ENCODE results near the gene KCNMA1. TPM values are rescaled to one million over a fixed set of nuclear protein-coding genes. Genes with fewer than 3 reads are reported as not detected.

The KCNMA1 gene
- polyA plus RNA-seq, 1 donor from 2014 or later: 60.8 TPM

DNA sequence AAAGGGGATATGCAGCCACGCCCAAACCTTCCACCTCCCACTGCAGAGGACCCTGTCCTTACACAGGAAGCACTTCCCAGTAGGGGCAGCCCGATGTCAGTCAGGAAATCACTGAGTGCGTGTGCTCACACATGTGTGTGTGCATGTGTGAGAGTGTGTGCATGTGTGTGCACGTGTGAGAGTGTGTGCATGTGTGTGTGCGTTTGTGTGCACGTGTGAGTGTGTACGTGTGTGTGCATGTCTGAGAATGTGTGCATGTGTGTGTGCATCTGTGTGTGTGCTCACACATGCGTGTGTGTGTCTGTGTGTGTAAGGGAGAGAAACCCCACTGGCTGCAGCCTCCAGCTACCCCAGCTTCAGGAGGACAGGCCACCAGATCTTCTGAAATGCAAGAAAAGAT lies 229.3 kb downstream of the KCNMA1 start:
- no peak overlapping the region for H2AFZ ChIP-seq (ENCODE audit: low read depth, low read length)
- H3K27me3 ChIP-seq (ENCODE audit: insufficient read depth, low read depth, low read length): no peaks in the 10 kb centered on the region
- TF ChIP-seq, protein P1, sequence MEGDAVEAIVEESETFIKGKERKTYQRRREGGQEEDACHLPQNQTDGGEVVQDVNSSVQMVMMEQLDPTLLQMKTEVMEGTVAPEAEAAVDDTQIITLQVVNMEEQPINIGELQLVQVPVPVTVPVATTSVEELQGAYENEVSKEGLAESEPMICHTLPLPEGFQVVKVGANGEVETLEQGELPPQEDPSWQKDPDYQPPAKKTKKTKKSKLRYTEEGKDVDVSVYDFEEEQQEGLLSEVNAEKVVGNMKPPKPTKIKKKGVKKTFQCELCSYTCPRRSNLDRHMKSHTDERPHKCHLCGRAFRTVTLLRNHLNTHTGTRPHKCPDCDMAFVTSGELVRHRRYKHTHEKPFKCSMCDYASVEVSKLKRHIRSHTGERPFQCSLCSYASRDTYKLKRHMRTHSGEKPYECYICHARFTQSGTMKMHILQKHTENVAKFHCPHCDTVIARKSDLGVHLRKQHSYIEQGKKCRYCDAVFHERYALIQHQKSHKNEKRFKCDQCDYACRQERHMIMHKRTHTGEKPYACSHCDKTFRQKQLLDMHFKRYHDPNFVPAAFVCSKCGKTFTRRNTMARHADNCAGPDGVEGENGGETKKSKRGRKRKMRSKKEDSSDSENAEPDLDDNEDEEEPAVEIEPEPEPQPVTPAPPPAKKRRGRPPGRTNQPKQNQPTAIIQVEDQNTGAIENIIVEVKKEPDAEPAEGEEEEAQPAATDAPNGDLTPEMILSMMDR (IDR thresholded peaks at IDR 0.05; ENCODE audit: poor library complexity, severe bottlenecking): no peak
- TF ChIP-seq EZH2 (IDR thresholded peaks at IDR 0.05; ENCODE audit: borderline replicate concordance, insufficient read depth, low read length, poor library complexity, severe bottlenecking) (no peak), RAD21 (conservative IDR thresholded peaks at IDR 0.05) (no peak), MXI1 (conservative IDR thresholded peaks at IDR 0.05; ENCODE audit: poor library complexity, severe bottlenecking) (no peak), EP300 (conservative IDR thresholded peaks at IDR 0.05; ENCODE audit: poor library complexity, severe bottlenecking) (no peak), POLR2AphosphoS5 (IDR thresholded peaks at IDR 0.05) (no peak), TAF1 (IDR thresholded peaks at IDR 0.05; ENCODE audit: low read depth) (no peak), SMC3 (conservative IDR thresholded peaks at IDR 0.05; ENCODE audit: poor library complexity) (no peak)
- TF ChIP-seq, protein P2, sequence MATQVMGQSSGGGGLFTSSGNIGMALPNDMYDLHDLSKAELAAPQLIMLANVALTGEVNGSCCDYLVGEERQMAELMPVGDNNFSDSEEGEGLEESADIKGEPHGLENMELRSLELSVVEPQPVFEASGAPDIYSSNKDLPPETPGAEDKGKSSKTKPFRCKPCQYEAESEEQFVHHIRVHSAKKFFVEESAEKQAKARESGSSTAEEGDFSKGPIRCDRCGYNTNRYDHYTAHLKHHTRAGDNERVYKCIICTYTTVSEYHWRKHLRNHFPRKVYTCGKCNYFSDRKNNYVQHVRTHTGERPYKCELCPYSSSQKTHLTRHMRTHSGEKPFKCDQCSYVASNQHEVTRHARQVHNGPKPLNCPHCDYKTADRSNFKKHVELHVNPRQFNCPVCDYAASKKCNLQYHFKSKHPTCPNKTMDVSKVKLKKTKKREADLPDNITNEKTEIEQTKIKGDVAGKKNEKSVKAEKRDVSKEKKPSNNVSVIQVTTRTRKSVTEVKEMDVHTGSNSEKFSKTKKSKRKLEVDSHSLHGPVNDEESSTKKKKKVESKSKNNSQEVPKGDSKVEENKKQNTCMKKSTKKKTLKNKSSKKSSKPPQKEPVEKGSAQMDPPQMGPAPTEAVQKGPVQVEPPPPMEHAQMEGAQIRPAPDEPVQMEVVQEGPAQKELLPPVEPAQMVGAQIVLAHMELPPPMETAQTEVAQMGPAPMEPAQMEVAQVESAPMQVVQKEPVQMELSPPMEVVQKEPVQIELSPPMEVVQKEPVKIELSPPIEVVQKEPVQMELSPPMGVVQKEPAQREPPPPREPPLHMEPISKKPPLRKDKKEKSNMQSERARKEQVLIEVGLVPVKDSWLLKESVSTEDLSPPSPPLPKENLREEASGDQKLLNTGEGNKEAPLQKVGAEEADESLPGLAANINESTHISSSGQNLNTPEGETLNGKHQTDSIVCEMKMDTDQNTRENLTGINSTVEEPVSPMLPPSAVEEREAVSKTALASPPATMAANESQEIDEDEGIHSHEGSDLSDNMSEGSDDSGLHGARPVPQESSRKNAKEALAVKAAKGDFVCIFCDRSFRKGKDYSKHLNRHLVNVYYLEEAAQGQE (IDR thresholded peaks at IDR 0.05; ENCODE audit: borderline replicate concordance): no peak
- no peaks in the 10 kb centered on the region for H3K79me2 ChIP-seq (replicated peaks; ENCODE audit: insufficient read depth, low read length)
- no peak overlapping the region for H3K4me3 ChIP-seq (ENCODE audit: low read length)
- no peak overlapping the region for H3K27ac ChIP-seq (ENCODE audit: low read length)
- no peak overlapping the region for H3K4me2 ChIP-seq (ENCODE audit: low read length)
- H3K9me2 ChIP-seq (ENCODE audit: insufficient read depth, low read length): no peaks in the 10 kb centered on the region
- H4K20me1 ChIP-seq (ENCODE audit: insufficient read depth): no peaks in the 10 kb centered on the region
- no peaks in the 10 kb centered on the region for H3K9me3 ChIP-seq (ENCODE audit: low read length)
- H3F3A ChIP-seq (ENCODE audit: insufficient read depth, low read length, poor library complexity, severe bottlenecking): no peaks in the 10 kb centered on the region
- H3K36me3 ChIP-seq (ENCODE audit: insufficient read depth, low read length): no peaks in the 10 kb centered on the region
- H3K9ac ChIP-seq (ENCODE audit: low read length): no peak overlapping the region

DNA sequence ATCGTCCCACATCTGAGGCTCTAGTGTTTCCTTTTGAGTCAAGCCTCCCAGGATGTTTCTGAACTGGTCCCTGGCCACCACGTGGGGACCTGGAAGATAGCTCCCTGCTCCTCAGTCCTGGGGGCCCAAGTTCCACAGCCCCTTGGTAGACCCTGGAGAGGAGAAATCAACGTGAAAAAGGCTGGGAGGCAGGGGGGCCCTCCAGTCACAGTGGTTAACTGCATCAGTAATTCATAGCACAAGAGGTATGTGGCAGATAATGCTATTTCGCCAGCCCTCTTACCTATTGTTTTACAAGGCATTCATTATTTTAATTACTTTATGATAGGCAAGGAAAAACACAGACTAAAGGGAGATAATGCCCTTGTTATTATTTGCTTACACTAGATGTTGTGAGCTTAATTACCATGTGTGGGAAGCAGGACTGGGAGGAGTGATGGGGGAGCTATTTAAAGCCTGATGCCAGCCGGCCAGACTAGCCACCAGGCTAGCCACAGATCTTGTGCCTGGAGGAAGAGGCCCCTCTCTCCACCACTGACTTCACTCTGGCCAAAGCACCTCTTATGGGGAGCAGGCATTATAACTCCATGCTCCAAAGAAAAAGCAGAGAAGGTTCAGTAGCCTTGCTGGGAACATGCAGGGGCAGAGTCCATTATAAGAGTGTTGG lies 230.7 kb downstream of the KCNMA1 start:
- H3K36me3 ChIP-seq (ENCODE audit: insufficient read depth, low read length): no peaks in the 10 kb centered on the region
- no peak for TF ChIP-seq SMC3 (conservative IDR thresholded peaks at IDR 0.05; ENCODE audit: poor library complexity)
- no peaks in the 10 kb centered on the region for H3K9me2 ChIP-seq (ENCODE audit: insufficient read depth, low read length)
- H3K27me3 ChIP-seq (ENCODE audit: insufficient read depth, low read depth, low read length): no peaks in the 10 kb centered on the region
- H3K4me3 ChIP-seq (ENCODE audit: low read length): no peak overlapping the region
- H2AFZ ChIP-seq (ENCODE audit: low read depth, low read length): no peak overlapping the region
- H3K4me2 ChIP-seq (ENCODE audit: low read length): no peak overlapping the region
- H3K79me2 ChIP-seq (replicated peaks; ENCODE audit: insufficient read depth, low read length): no peaks in the 10 kb centered on the region
- no peak overlapping the region for H3K27ac ChIP-seq (ENCODE audit: low read length)
- no peaks in the 10 kb centered on the region for H3F3A ChIP-seq (ENCODE audit: insufficient read depth, low read length, poor library complexity, severe bottlenecking)
- no peaks in the 10 kb centered on the region for H4K20me1 ChIP-seq (ENCODE audit: insufficient read depth)
- H3K9me3 ChIP-seq (ENCODE audit: low read length): no peaks in the 10 kb centered on the region
- no peak overlapping the region for H3K9ac ChIP-seq (ENCODE audit: low read length)

Measured in neural cell (in vitro differentiated cells).